Measurements from ENCODE around the gene SFT2D3. TPM values are rescaled to one million over a fixed set of nuclear protein-coding genes. Genes with fewer than 3 reads are reported as not detected.
A peak's percentile ranks its signal among the peaks of the same experiment; 100 is the strongest.

The SFT2D3 gene
- total RNA-seq, 2 experiments from 2014 or later, result 4.8 to 5.5 TPM

GRCh38 chr2:127721978-127722355 lies 20.7 kb downstream of the SFT2D3 start:
- ATAC-seq (no peak), DNase-seq (no peak)
- ChIA-PET CTCF (no interaction called here), POLR2A (no interaction called here)
- Mint-ChIP-seq H3K27me3 (ENCODE audit: low read depth) (no peaks in the 10 kb centered on the region), H3K4me1 (ENCODE audit: low read depth) (peaks cover 2% of the 10 kb centered on the region), H3K27ac (no peak overlapping the region), H3K9me3 (ENCODE audit: insufficient read depth) (no peaks in the 10 kb centered on the region), H3K4me3 (no peak overlapping the region), H3K36me3 (ENCODE audit: low read depth) (peaks cover 47% of the 10 kb centered on the region)

- ChIA-PET POLR2A (no interaction called here), CTCF (no interaction called here)
- no peak overlapping the region for H3K27ac Mint-ChIP-seq
- DNase-seq (no peak), ATAC-seq (no peak)
- no peak overlapping the region for H3K4me3 Mint-ChIP-seq
- peaks cover 47% of the 10 kb centered on the region for H3K36me3 Mint-ChIP-seq (ENCODE audit: low read depth)
- H3K27me3 Mint-ChIP-seq (ENCODE audit: low read depth), result no peaks in the 10 kb centered on the region
- H3K4me1 Mint-ChIP-seq (ENCODE audit: low read depth), result peaks cover 2% of the 10 kb centered on the region
- no peaks in the 10 kb centered on the region for H3K9me3 Mint-ChIP-seq (ENCODE audit: insufficient read depth)
Measured at GRCh38 chr2:127722807-127723206, 21.5 kb downstream of the SFT2D3 start.

- no peak overlapping the region for H3K27ac Mint-ChIP-seq
- ChIA-PET POLR2A (no interaction called here), CTCF (interaction anchor here (0.8 kb wide), 1 partner anchor 22 kb away, joined by 3 read pairs; no protein-coding TSS in a partner anchor)
- peaks cover 23% of the 10 kb centered on the region for H3K36me3 Mint-ChIP-seq (ENCODE audit: low read depth)
- H3K27me3 Mint-ChIP-seq (ENCODE audit: low read depth), result no peaks in the 10 kb centered on the region
- H3K9me3 Mint-ChIP-seq (ENCODE audit: insufficient read depth), result no peaks in the 10 kb centered on the region
- DNase-seq (no peak), ATAC-seq (no peak)
- H3K4me3 Mint-ChIP-seq, result no peak overlapping the region
- H3K4me1 Mint-ChIP-seq (ENCODE audit: low read depth), result peaks cover 2% of the 10 kb centered on the region
Measured at GRCh38 chr2:127726158-127726880, 25.0 kb downstream of the SFT2D3 start.

GRCh38 chr2:127733113-127733815 lies 32.0 kb downstream of the SFT2D3 start:
- peaks cover 15% of the 10 kb centered on the region for H3K36me3 Mint-ChIP-seq (ENCODE audit: low read depth)
- no peaks in the 10 kb centered on the region for H3K27me3 Mint-ChIP-seq (ENCODE audit: low read depth)
- no peaks in the 10 kb centered on the region for H3K4me1 Mint-ChIP-seq (ENCODE audit: low read depth)
- no peaks in the 10 kb centered on the region for H3K9me3 Mint-ChIP-seq (ENCODE audit: insufficient read depth)
- POLR2A ChIA-PET, result no interaction called here
- ATAC-seq (no peak), DNase-seq (no peak)
- H3K4me3 Mint-ChIP-seq, result no peak overlapping the region
- CTCF ChIA-PET, result interaction anchor here (1.3 kb wide), 1 partner anchor 142 kb away, joined by 3 read pairs; no protein-coding TSS in a partner anchor
- H3K27ac Mint-ChIP-seq, result no peak overlapping the region

- Mint-ChIP-seq H3K4me1 (ENCODE audit: low read depth) (no peaks in the 10 kb centered on the region), H3K27ac (no peak overlapping the region), H3K4me3 (no peak overlapping the region), H3K27me3 (ENCODE audit: low read depth) (no peaks in the 10 kb centered on the region), H3K36me3 (ENCODE audit: low read depth) (peaks cover 22% of the 10 kb centered on the region), H3K9me3 (ENCODE audit: insufficient read depth) (no peaks in the 10 kb centered on the region)
- ATAC-seq, result no peak
- ChIA-PET POLR2A (no interaction called here), CTCF (interaction anchor here (0.7 to 1.0 kb wide), 2 partner anchors 21 to 343 kb away, joined by 3 read pairs; no protein-coding TSS in a partner anchor)
- DNase-seq, result no peak
Measured at GRCh38 chr2:127733816-127734537, 32.7 kb downstream of the SFT2D3 start.

DNA sequence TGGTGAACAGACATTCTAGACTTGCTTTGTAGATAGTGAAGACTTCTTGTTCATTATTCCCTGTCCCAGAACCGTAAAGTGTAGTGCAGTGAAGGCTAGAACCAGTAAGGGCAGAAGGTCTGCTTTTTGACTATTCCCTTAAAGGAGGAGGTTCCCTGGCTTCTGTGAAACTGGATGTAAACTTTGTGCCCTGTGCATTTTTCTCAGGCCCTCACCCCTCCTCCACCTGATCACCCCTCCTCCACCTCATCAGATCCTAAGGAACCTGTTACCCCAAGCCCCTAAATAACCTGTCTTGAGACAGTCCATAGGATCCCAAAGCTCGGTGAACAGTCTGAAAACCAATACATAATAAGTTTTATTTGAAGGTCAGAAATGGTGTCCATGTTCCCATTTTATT lies 33.7 kb downstream of the SFT2D3 start:
- H3K27me3 Mint-ChIP-seq (ENCODE audit: low read depth), result no peaks in the 10 kb centered on the region
- H3K4me1 Mint-ChIP-seq (ENCODE audit: low read depth), result no peaks in the 10 kb centered on the region
- CTCF ChIA-PET, result interaction anchor here (1.0 kb wide), 1 partner anchor 20 kb away, joined by 3 read pairs; no protein-coding TSS in a partner anchor

DNA sequence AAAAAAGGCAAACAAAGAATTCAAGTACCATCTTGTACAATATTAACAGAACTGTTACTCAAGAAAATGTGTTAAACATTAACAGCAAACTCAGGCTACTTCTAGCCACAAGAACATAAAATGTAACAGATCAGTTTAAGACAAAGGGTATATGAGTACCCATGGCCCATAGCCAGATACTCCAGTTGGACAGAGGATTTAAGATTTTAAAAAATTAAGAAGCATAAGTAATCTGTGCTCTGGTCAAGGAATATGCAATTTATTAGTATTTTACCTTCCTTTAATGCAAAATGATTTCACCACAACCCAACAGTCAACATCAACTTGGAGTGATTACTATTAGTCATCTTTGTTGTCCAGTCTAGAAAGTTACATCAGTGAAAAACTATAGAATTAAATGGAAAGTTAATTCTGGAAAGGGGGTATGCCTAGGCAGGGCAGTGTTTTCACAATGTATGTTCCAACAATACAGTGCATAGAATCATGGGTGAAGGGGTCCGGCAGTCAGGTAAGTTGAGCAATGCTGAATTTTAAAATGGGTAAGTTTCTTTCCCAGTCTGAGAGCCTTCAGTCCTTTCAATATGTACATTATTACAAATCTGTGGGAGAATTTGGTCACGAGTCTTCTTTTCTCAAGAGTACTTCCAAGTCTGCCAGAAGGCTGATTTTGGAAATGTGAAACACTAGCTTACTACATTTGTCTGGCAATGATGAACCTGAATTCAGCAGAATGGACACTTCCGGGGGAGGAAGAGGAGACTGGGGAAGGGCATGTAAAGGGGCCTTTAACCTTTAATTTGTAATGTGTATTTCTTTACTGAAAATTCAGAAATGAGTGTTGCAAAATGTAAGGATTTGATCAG lies 34.5 kb downstream of the SFT2D3 start:
- Mint-ChIP-seq H3K4me3 (no peak overlapping the region), H3K36me3 (ENCODE audit: low read depth) (peaks cover 29% of the 10 kb centered on the region), H3K27me3 (ENCODE audit: low read depth) (no peaks in the 10 kb centered on the region), H3K4me1 (ENCODE audit: low read depth) (peaks cover under 1% of the 10 kb centered on the region), H3K27ac (no peak overlapping the region), H3K9me3 (ENCODE audit: insufficient read depth) (no peaks in the 10 kb centered on the region)
- DNase-seq, result no peak
- ChIA-PET CTCF (no interaction called here), POLR2A (no interaction called here)
- ATAC-seq, result no peak

More for the DNA sequence above, 33.7 kb downstream of the SFT2D3 start:
- no peak for DNase-seq
- POLR2A ChIA-PET, result no interaction called here
- no peaks in the 10 kb centered on the region for H3K9me3 Mint-ChIP-seq (ENCODE audit: insufficient read depth)
- no peak overlapping the region for H3K27ac Mint-ChIP-seq
- H3K4me3 Mint-ChIP-seq, result no peak overlapping the region
- no peak for ATAC-seq
- H3K36me3 Mint-ChIP-seq (ENCODE audit: low read depth), result peaks cover 26% of the 10 kb centered on the region

GRCh38 chr2:127737892-127738291 lies 36.6 kb downstream of the SFT2D3 start:
- ATAC-seq (no peak), DNase-seq (no peak)
- POLR2A ChIA-PET, result no interaction called here
- Mint-ChIP-seq H3K4me1 (ENCODE audit: low read depth) (peaks cover 10% of the 10 kb centered on the region), H3K4me3 (no peak overlapping the region), H3K36me3 (ENCODE audit: low read depth) (peaks cover 37% of the 10 kb centered on the region), H3K27ac (no peak overlapping the region), H3K27me3 (ENCODE audit: low read depth) (no peaks in the 10 kb centered on the region), H3K9me3 (ENCODE audit: insufficient read depth) (no peaks in the 10 kb centered on the region)
- CTCF ChIA-PET, result no interaction called here

- Mint-ChIP-seq H3K4me3 (no peak overlapping the region), H3K9me3 (ENCODE audit: insufficient read depth) (no peaks in the 10 kb centered on the region), H3K27me3 (ENCODE audit: low read depth) (no peaks in the 10 kb centered on the region), H3K27ac (no peak overlapping the region), H3K4me1 (ENCODE audit: low read depth) (peaks cover 14% of the 10 kb centered on the region), H3K36me3 (ENCODE audit: low read depth) (peaks cover 42% of the 10 kb centered on the region)
- ATAC-seq, result no peak
- POLR2A ChIA-PET, result no interaction called here
- CTCF ChIA-PET, result no interaction called here
- DNase-seq, result no peak
Measured at GRCh38 chr2:127739800-127740199, 38.5 kb downstream of the SFT2D3 start.

DNA sequence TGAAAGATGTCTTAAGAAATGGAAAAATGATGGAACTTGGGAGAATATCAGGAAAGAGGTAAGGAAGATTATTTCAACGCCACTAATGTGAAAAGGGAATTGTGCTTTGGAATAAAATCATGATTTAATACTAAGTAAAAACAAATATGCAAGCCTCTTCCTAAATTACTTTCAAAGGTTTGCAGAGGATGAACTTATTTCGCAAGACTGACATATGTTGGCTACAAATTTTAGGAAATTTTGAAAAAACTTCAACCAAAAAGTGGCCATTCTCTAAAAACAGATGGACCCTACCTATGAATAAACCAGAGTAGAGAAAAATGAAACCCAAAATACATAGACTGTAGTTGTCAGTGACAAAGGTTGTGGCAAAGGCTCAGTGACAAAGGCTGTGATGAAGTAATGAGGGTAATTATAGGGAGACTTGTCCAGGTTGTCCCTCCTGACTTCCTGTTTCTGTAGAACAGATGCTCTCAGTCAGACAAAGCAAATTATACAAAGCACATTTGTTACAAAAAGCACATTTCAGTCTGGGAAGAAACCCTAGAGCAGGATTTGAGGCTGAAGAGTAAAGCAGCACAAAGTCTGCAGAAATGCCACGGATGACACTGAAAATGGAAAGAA lies 39.5 kb downstream of the SFT2D3 start:
- H3K27ac Mint-ChIP-seq, result peak overlapping the region; percentile 27
- peaks cover 14% of the 10 kb centered on the region for H3K4me1 Mint-ChIP-seq (ENCODE audit: low read depth)
- ATAC-seq (no peak), DNase-seq (no peak)
- ChIA-PET POLR2A (no interaction called here), CTCF (no interaction called here)
- no peaks in the 10 kb centered on the region for H3K9me3 Mint-ChIP-seq (ENCODE audit: insufficient read depth)
- no peak overlapping the region for H3K4me3 Mint-ChIP-seq
- peaks cover 45% of the 10 kb centered on the region for H3K36me3 Mint-ChIP-seq (ENCODE audit: low read depth)
- no peaks in the 10 kb centered on the region for H3K27me3 Mint-ChIP-seq (ENCODE audit: low read depth)

DNA sequence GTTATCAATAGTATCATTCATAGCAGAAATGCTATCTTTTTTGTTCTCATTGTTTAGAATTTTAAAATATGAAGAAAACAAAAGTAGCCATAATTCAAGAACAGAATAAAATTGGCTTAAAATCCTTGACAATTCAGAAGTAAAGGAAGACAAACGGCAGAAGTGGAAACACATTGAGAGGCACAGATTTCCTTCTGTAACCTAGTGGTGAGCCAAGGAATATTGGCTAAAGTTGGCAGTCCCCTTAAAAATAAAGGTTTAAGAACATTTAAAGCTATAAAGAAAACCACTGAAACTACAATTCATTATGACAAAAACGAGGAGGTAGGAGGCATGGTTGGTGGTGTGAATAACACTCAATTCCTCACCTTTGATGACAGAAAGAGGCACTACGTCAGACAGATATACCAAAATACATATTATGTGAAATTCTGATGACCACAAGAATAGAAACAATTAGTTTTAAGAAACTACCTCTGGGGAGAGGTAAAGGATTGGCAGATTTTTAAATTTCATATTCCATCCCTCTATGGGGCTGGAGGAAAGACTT lies 42.3 kb downstream of the SFT2D3 start:
- DNase-seq (no peak), ATAC-seq (no peak)
- no peak overlapping the region for H3K27ac Mint-ChIP-seq
- POLR2A ChIA-PET, result no interaction called here
- H3K4me3 Mint-ChIP-seq, result no peak overlapping the region
- H3K27me3 Mint-ChIP-seq (ENCODE audit: low read depth), result no peaks in the 10 kb centered on the region
- peaks cover 42% of the 10 kb centered on the region for H3K36me3 Mint-ChIP-seq (ENCODE audit: low read depth)
- CTCF ChIA-PET, result no interaction called here
- H3K4me1 Mint-ChIP-seq (ENCODE audit: low read depth), result peaks cover 14% of the 10 kb centered on the region
- no peaks in the 10 kb centered on the region for H3K9me3 Mint-ChIP-seq (ENCODE audit: insufficient read depth)
